AG09309 (cell line): Measurements from ENCODE around the gene BMF.

Experiments used
- DNase-seq: peaks from one replicate; pipeline ENCODE4 v3.0.0-alpha.2; 2010; ENCODE audit warnings: low read depth
- H3K4me3 ChIP-seq: 2 replicates; pipeline ENCODE4 v1.5.1; 2011; ENCODE audit warnings: mild to moderate bottlenecking, low read depth, low read length, moderate library complexity; ENCODE audit not compliant: control insufficient read depth
- TF ChIP-seq, protein P1 (sequence below): IDR thresholded peaks from 2 replicates; pipeline ENCODE4 v1.5.1; 2011; ENCODE audit warnings: mild to moderate bottlenecking, low read depth, low read length, inconsistent platforms; ENCODE audit not compliant: insufficient read depth, control insufficient read depth; ENCODE audit errors: missing control alignments

Gene BMF

DNA sequence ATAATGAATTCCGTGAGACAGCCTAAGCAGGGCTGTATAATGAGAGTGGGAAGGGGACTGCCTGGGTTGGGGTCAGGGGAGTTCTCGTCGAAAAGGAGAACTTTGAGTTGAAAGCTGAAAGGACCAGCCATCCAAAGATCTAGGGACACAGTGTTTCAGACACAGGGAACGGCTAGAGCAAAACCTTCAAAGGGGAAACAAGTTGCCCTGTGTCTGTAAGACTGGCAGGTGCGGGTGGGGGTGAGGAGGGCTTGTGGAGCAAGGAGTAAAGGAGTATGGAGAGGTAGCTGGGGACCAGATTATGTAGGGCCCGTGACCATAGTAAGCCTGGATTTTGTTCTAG, 68.4 kb downstream of the BMF start:
- TF ChIP-seq, protein P1, sequence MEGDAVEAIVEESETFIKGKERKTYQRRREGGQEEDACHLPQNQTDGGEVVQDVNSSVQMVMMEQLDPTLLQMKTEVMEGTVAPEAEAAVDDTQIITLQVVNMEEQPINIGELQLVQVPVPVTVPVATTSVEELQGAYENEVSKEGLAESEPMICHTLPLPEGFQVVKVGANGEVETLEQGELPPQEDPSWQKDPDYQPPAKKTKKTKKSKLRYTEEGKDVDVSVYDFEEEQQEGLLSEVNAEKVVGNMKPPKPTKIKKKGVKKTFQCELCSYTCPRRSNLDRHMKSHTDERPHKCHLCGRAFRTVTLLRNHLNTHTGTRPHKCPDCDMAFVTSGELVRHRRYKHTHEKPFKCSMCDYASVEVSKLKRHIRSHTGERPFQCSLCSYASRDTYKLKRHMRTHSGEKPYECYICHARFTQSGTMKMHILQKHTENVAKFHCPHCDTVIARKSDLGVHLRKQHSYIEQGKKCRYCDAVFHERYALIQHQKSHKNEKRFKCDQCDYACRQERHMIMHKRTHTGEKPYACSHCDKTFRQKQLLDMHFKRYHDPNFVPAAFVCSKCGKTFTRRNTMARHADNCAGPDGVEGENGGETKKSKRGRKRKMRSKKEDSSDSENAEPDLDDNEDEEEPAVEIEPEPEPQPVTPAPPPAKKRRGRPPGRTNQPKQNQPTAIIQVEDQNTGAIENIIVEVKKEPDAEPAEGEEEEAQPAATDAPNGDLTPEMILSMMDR: no peak
- no peak overlapping the region for H3K4me3 ChIP-seq
- no peak for DNase-seq

DNA sequence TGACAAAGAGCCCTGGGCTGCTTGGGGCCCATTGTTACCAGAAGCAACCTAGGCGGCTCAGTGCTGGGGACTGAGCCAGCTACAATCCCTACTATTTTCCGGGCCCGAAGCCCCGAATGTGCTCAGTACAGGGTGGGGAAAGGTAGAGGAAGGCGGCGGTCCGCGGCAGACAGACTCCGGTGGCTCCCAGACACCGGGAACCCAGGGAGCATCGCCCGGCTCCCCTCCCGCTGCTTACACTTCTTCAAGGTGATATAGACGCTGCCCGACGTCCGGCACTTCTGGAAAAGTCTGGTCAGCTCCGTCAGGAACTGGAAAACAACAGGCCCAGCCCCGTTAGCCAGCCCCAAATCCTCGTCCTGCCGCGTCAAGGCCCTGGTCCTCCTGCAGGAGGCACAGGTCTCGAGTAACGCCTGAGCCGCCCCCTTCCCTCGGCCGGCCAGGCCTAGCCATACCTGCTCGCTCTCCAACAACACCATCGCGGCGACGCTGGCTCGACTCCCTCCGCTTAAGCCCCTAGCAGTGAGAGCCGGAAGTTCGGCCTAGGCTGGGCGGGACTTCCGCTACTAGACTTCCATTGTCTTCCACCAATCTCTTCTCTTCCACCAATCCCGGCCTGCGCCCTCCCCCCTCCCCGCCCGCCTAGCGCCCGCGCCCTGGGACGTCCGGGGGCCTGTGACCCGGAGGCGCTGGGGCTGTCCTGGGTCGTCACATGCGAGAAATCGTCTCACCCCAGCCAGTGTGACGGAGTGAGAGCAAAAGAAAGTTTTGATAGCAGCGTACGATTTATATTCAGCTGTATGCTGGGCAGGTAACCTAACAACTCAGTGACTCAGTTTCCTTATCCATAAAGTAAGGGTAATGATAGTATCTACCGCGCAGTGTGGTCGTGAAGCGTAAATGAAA, 69.8 kb downstream of the BMF start, which contains the start of gene SRP14:
SRP14 (minus strand) TSS at position 544 of the 906 bp plus-strand sequence; CDS start at position 479, 65 bp downstream.
- peak within 1 kb of the TSS; percentile 66 for H3K4me3 ChIP-seq
- DNase-seq: no peak
- TF ChIP-seq, protein P1: no peak

DNA sequence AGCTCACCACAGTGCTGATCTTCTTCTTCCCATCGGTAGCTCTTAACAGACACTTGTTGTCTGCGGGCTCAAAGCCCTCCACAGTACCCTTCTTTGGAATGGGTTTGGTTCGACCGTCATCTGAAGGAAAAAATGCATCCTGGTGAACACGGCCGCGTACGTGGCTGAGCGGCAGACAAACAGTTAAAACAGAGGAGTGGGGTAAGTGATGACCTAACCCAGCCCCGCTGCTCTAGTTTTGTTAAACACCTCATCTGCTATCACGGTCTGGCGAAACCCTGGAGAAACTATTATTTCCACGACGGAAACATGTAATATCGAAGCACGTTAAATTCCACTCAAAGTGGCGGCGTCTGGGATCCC, 70.4 kb downstream of the BMF start:
- DNase-seq: no peak

More for the DNA sequence above, 70.4 kb downstream of the BMF start:
- TF ChIP-seq, protein P1: no peak
- H3K4me3 ChIP-seq: peak overlapping the region; percentile 66
